AG04449 (cell line): Measurements from ENCODE around the gene PTPRH.
"Not testable (repeated sequence)": the region's sequence is repeated elsewhere in the genome, so short reads cannot be mapped to it uniquely, and the experiment has no call there.

Experiments
- CTCF ChIA-PET: fragments of 350-600 bp; formaldehyde crosslinking; extraction: SDS; loops from one replicate; lab custom pipeline; 2021; ENCODE audit warnings: antibody characterized with exemption; lab: Yijun Ruan, JAX
- POLR2A ChIA-PET: fragments of 400-600, 350-600 bp; formaldehyde crosslinking; extraction: SDS; loops from one replicate; lab custom pipeline; 2020; ENCODE audit warnings: antibody characterized with exemption, inconsistent platforms; lab: Yijun Ruan, JAX
- DNase-seq: peaks from one replicate; pipeline ENCODE4 v3.0.0-alpha.2; 2010; ENCODE audit warnings: low read depth, low spot score
- H3K4me3 ChIP-seq: 2 replicates; pipeline ENCODE4 v1.5.1; 2011; ENCODE audit warnings: low read depth, mild to moderate bottlenecking, control low read depth, low read length
- CTCF ChIP-seq: IDR thresholded peaks from one replicate; pipeline ENCODE4 v1.5.1; 2011; ENCODE audit warnings: mild to moderate bottlenecking, moderate library complexity, low read length, control low read depth, inconsistent platforms; ENCODE audit not compliant: insufficient read depth; ENCODE audit errors: missing control alignments

Gene PTPRH

DNA sequence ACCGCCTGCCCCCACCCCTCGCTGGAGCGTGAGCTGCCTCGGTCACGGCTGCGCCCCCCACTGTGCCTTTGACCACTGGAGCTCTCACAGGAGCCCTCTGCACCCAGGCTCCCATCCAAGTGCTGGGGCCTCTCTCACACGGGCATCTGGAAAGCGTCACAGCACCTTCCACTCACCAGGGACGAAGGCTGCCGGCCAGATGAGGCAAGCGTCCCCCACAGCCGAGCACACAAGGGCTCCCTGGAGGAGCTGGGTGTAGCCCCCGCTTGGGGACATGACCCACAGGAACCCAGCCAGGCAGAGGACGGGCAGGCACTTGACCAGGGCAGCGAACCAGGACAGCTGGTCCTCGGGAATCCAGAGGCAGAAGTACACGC is 18.7 kb upstream of the PTPRH start:
- no peak overlapping the region for H3K4me3 ChIP-seq
- POLR2A ChIA-PET = interaction anchor here (1.2 kb wide), 1 partner anchor 9 kb away, joined by 3 read pairs; no protein-coding TSS in a partner anchor
- no peak for DNase-seq
- no peak for TF ChIP-seq CTCF
- CTCF ChIA-PET = interaction anchor here (0.9 kb wide), 1 partner anchor 11 kb away, joined by 3 read pairs; no protein-coding TSS in a partner anchor

DNA sequence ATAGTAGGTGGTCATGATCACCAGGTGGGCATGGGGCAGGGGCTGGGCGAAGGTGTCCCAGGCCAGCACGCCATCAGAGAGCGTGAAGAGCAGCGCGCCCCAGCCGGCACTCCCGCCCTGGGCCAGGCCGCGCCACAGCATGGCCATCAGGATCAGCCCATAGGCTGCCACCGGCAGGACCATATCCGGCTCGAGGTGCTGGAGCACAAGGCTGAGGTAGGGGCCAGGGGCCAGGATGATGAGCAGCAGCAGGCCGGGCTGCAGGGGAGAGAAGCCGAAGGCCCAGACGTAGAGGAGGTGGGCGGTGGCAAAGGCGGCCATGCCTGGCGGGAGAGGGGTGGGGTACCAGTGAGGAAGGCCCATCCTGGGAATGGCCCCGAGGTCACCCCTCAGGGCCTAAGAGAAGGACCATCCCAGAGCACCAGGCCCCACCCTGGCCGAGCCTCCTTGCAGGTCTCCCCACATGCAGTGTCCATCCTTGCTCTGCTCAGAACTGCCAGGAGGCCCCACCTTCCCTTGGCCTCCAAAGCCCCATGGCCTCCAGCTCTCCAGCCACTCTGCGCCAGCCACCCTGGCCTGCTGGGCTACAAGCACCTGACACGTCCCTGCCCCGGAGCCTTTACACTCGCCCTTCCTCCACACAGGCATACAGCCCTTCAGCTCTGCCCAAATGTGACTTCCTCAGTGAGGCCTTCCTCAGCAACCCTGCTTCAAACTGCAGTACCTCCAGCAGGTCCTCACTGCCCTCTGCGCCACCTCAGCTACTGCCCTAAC is 18.1 kb upstream of the PTPRH start:
- POLR2A ChIA-PET = interaction anchor here (1.2 kb wide), 1 partner anchor 10 kb away, joined by 3 read pairs; no protein-coding TSS in a partner anchor
- no peak for TF ChIP-seq CTCF
- DNase-seq = no peak
- H3K4me3 ChIP-seq = no peak overlapping the region
- CTCF ChIA-PET = interaction anchor here (0.9 kb wide), 1 partner anchor 11 kb away, joined by 3 read pairs; no protein-coding TSS in a partner anchor

GRCh38 chr19:55226788-55227187 is 17.5 kb upstream of the PTPRH start:
- ChIA-PET POLR2A (no interaction called here), CTCF (no interaction called here)
- no peak overlapping the region for H3K4me3 ChIP-seq
- no peak for TF ChIP-seq CTCF
- no peak for DNase-seq

DNA sequence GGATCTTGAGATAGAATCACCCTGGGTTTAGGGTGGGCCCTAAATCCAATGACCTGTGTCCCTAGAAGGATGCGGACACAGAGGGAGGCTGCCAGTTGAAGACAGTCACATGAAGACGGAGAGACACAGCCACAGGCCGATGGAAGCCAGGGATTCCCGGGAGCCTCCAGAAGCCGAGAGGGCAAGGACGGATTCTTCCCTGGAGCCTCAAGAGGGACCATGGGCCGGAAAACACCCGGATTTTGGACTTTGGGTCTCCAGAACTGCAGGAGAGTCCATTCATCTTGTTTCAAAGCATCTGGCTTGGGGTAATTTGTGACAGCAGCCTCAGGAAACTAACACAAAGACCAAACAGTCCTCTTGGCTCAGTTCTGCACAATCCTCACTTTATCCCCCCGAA is 17.0 kb upstream of the PTPRH start:
- TF ChIP-seq CTCF = no peak
- POLR2A ChIA-PET = interaction anchor here (0.7 kb wide), 1 partner anchor 112 kb away, joined by 3 read pairs; no protein-coding TSS in a partner anchor
- no peak for DNase-seq
- no peak overlapping the region for H3K4me3 ChIP-seq
- CTCF ChIA-PET = no interaction called here

DNA sequence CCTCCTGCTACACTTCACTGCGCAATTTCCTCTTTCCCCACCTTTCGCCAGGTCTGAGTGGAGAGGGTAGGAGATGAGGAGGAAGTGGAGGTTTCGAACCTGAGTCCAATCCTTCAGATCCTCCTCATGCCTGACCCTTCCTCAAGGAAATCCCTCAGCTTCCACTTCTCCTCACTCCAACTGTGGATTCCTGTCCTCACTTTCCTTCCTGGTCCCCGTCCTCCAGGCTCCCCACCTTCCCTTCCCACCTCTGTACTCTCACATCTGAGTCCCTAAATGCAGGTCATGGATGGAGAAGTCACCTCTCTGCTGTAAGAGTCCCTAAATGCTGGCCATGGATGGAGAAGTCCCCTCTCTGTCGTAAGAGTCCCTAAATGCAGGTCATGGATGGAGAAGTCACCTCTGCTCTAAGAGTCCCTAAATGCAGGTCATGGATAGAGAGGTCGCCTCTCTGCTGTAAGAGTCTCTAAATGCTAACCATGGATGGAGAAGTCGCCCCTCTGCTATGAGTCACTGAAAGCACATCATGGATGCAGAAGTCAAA is 16.2 kb upstream of the PTPRH start:
- H3K4me3 ChIP-seq = no peak overlapping the region
- POLR2A ChIA-PET = interaction anchor here (0.7 kb wide), 1 partner anchor 113 kb away, joined by 3 read pairs; no protein-coding TSS in a partner anchor
- no peak for DNase-seq
- TF ChIP-seq CTCF = no peak
- CTCF ChIA-PET = interaction anchor here (0.6 kb wide), 1 partner anchor 68 kb away, joined by 3 read pairs; the partner anchor contains the start of gene TNNI3

- DNase-seq, H3K4me3 ChIP-seq, POLR2A ChIA-PET: not testable (repeated sequence)
- CTCF ChIA-PET = interaction anchor here (0.6 kb wide), 1 partner anchor 67 kb away, joined by 3 read pairs; the partner anchor contains the start of gene TNNI3
Measured at GRCh38 chr19:55224679-55225414, 15.5 kb upstream of the PTPRH start.
